Measurements from ENCODE around the gene ATE1. TPM values are rescaled to one million over a fixed set of nuclear protein-coding genes. Genes with fewer than 3 reads are reported as not detected.

ATE1 gene
- total and polyA plus RNA-seq, 2 donors (not counting 1 experiment from before 2014, with no cell fraction given) = 8.2 to 32.0 TPM

- no peak overlapping the region for H3K27ac ChIP-seq (ENCODE audit: low read length in 2 of 2)
- no peaks in the 10 kb centered on the region for H3K27me3 ChIP-seq (replicated peaks in 1 of 4; ENCODE audit: control extremely low read depth in 1 of 4, control insufficient read depth in 3 of 4, insufficient read depth in 4 of 4, low read length in 3 of 4)
- H3K4me1 ChIP-seq (ENCODE audit: control insufficient read depth in 2 of 2, insufficient read depth in 2 of 2, low read length in 2 of 2) = no peaks in the 10 kb centered on the region
- Mint-ChIP-seq H3K4me1 (no peaks in the 10 kb centered on the region), H3K27ac (no peak overlapping the region), H3K27me3 (no peaks in the 10 kb centered on the region), H3K4me3 (no peak overlapping the region), H3K9me3 (ENCODE audit: insufficient read depth) (no peaks in the 10 kb centered on the region)
- H3K36me3 ChIP-seq (replicated peaks in 1 of 2; ENCODE audit: control extremely low read depth in 1 of 2, control insufficient read depth in 1 of 2, extremely low read depth in 1 of 2, insufficient read depth in 2 of 2, low read length in 1 of 2) = peaks cover 2 to 3% of the 10 kb centered on the region in 2 experiments
- H3K9ac ChIP-seq (ENCODE audit: low read length) = no peak overlapping the region
- no peak overlapping the region for H3K4me2 ChIP-seq (replicated peaks; ENCODE audit: low read depth, low read length, poor library complexity, severe bottlenecking)
- ChIA-PET CTCF (no interaction called here), POLR2A (no interaction called here)
- no peaks in the 10 kb centered on the region for H3K79me2 ChIP-seq (ENCODE audit: control insufficient read depth, insufficient read depth, low read length)
- DNase-seq (no peak), ATAC-seq (ENCODE audit: low read depth) (no peak)
- H3K9me3 ChIP-seq (ENCODE audit: control extremely low read depth in 1 of 3, control insufficient read depth in 2 of 3, insufficient read depth in 1 of 3, low read length in 2 of 3) = no peaks in the 10 kb centered on the region
- intact Hi-C loops (cut with micrococcal nuclease) = no loop called here
- H4K20me1 ChIP-seq (ENCODE audit: control insufficient read depth, insufficient read depth, low read length, poor library complexity, severe bottlenecking) = no peaks in the 10 kb centered on the region
- WGBS (ENCODE audit: insufficient coverage) = no CpG with 5 or more reads among the region's 3 CpGs
- TF ChIP-seq CTCF (IDR thresholded peaks at IDR 0.05) (no peak), EZH2 (IDR thresholded peaks at IDR 0.05; ENCODE audit: borderline replicate concordance, insufficient read depth, low read depth, low read length, poor library complexity, severe bottlenecking) (no peak)
- no peak overlapping the region for H2AFZ ChIP-seq (ENCODE audit: insufficient read depth, low read depth, low read length, poor library complexity, severe bottlenecking)
- no peak overlapping the region for H3K4me3 ChIP-seq (ENCODE audit: control extremely low read depth in 1 of 5, extremely low read depth in 1 of 5, insufficient read depth in 1 of 5, low read depth in 2 of 5, low read length in 4 of 5)
Measured at GRCh38 chr10:121796342-121796741, 131.5 kb downstream of the ATE1 start.

GRCh38 chr10:121792198-121792597 lies 135.6 kb downstream of the ATE1 start:
- Mint-ChIP-seq H3K4me1 (no peaks in the 10 kb centered on the region), H3K4me3 (no peak overlapping the region), H3K27me3 (no peaks in the 10 kb centered on the region), H3K27ac (no peak overlapping the region), H3K9me3 (ENCODE audit: insufficient read depth) (no peaks in the 10 kb centered on the region)
- H2AFZ ChIP-seq (ENCODE audit: insufficient read depth, low read depth, low read length, poor library complexity, severe bottlenecking) = no peak overlapping the region
- no peak overlapping the region for H3K9ac ChIP-seq (ENCODE audit: low read length)
- no peak overlapping the region for H3K27ac ChIP-seq (ENCODE audit: low read length in 2 of 2)
- H3K4me1 ChIP-seq (ENCODE audit: control insufficient read depth in 2 of 2, insufficient read depth in 2 of 2, low read length in 2 of 2) = no peaks in the 10 kb centered on the region
- H3K4me3 ChIP-seq (ENCODE audit: control extremely low read depth in 1 of 5, extremely low read depth in 1 of 5, insufficient read depth in 1 of 5, low read depth in 2 of 5, low read length in 4 of 5) = no peak overlapping the region
- DNase-seq = no peak
- TF ChIP-seq EZH2 (IDR thresholded peaks at IDR 0.05; ENCODE audit: borderline replicate concordance, insufficient read depth, low read depth, low read length, poor library complexity, severe bottlenecking) = no peak
- no peak for TF ChIP-seq CTCF (IDR thresholded peaks at IDR 0.05)
- WGBS (ENCODE audit: insufficient coverage) = 92% methylated on average over 1 of the region's 3 CpGs
- H3K36me3 ChIP-seq (replicated peaks in 1 of 2; ENCODE audit: control extremely low read depth in 1 of 2, control insufficient read depth in 1 of 2, extremely low read depth in 1 of 2, insufficient read depth in 2 of 2, low read length in 1 of 2) = peaks cover 2 to 9% of the 10 kb centered on the region in 2 experiments
- no peaks in the 10 kb centered on the region for H3K79me2 ChIP-seq (ENCODE audit: control insufficient read depth, insufficient read depth, low read length)
- ATAC-seq (ENCODE audit: low read depth) = no peak
- intact Hi-C loops (cut with micrococcal nuclease) = no loop called here
- no peak overlapping the region for H3K4me2 ChIP-seq (replicated peaks; ENCODE audit: low read depth, low read length, poor library complexity, severe bottlenecking)
- CTCF ChIA-PET = no interaction called here
- no peaks in the 10 kb centered on the region for H3K27me3 ChIP-seq (replicated peaks in 1 of 4; ENCODE audit: control extremely low read depth in 1 of 4, control insufficient read depth in 3 of 4, insufficient read depth in 4 of 4, low read length in 3 of 4)
- H4K20me1 ChIP-seq (ENCODE audit: control insufficient read depth, insufficient read depth, low read length, poor library complexity, severe bottlenecking) = no peaks in the 10 kb centered on the region
- no peaks in the 10 kb centered on the region for H3K9me3 ChIP-seq (ENCODE audit: control extremely low read depth in 1 of 3, control insufficient read depth in 2 of 3, insufficient read depth in 1 of 3, low read length in 2 of 3)
- POLR2A ChIA-PET = no interaction called here

Data from B cell (primary cell).